Ovary (tissue), 9 donors: ENCODE measurements around the gene PRR23E. TPM values are rescaled to one million over a fixed set of nuclear protein-coding genes. Genes with fewer than 3 reads are reported as not detected.

Experiments
- DNase-seq, 5 donors: peaks; one replicate each; pipeline ENCODE4 v3.0.0-alpha.2; 2019 to 2020
- H3K27ac ChIP-seq, 2 donors: fragments of 200-600 bp; one replicate each; pipeline versions ENCODE4 v1.5.1 to v1.8.0; 2019 to 2022
- H3K27me3 ChIP-seq: fragments of 200-600 bp; one replicate; pipeline ENCODE4 v1.8.0; 2022
- H3K36me3 ChIP-seq: fragments of 200-600 bp; sonication (generic); one replicate; pipeline ENCODE4 v1.5.1; 2019
- H3K4me1 ChIP-seq: one replicate; pipeline ENCODE4 v1.8.1; 2013; ENCODE audit warnings: mild to moderate bottlenecking, moderate library complexity; ENCODE audit not compliant: insufficient read depth
- H3K4me3 ChIP-seq: fragments of 200-600 bp; sonication (generic); one replicate; pipeline ENCODE4 v1.5.1; 2017
- H3K9me3 ChIP-seq, 2 donors: fragments of 200-600 bp in 1 of 2; sonication (generic) in 1 of 2; one replicate each; pipeline versions ENCODE4 v1.5.1 to v1.8.1; 2013 to 2019; ENCODE audit warnings: mild to moderate bottlenecking in 1 of 2, moderate library complexity in 1 of 2
- CTCF ChIP-seq, 3 donors: fragments of 450-650 bp in 2 of 3; fragments of 200-600 bp in 1 of 3; IDR thresholded peaks; one replicate each; pipeline versions ENCODE4 v1.5.1 to v1.8.0; 2016 to 2022; ENCODE audit warnings: antibody characterized with exemption in 3 of 3, mild to moderate bottlenecking in 1 of 3
- EP300 ChIP-seq: sonication (generic); formaldehyde crosslinking; IDR thresholded peaks from one replicate; pipeline ENCODE4 v1.6.1; 2017; ENCODE audit warnings: antibody characterized with exemption
- POLR2A ChIP-seq: fragments of 450-650 bp; IDR thresholded peaks from one replicate; pipeline ENCODE4 v1.6.1; 2017; ENCODE audit warnings: antibody characterized with exemption, mild to moderate bottlenecking, moderate library complexity
- WGBS, 3 donors: extraction: QIAGEN DNeasy Blood & Tissue Kit in 1 of 3; methylation state at CpG; one replicate each; pipeline versions ENCODE4 v1.1.5 to v1.1.7; 2013 to 2017; 5-methylcytosine and 5-hydroxymethylcytosine counted together
- intact Hi-C, 4 donors: fragments of 100-400 bp; cut with DNase I; formaldehyde crosslinking; loops; one replicate each; pipeline versions ENCODE4 v1.11.0 to v1.15.1; 2022 to 2023
- polyA plus RNA-seq, 2 donors: library from polyadenylated mRNA; stranded (reverse); fragments of 200-250 nt in 1 of 2; fragments of 350-450 nt in 1 of 2; fragmentation: Illumina TruSeq in 1 of 2; extraction: RNeasy Lipid Tissue Mini Kit (QIAGEN cat#74804) in 1 of 2; gene quantifications; one replicate each; pipeline ENCODE4 v1.2.3, GENCODE V29; 2013 to 2014
- total RNA-seq, 7 donors: library from RNA; depleted of rRNA in 2 of 7; stranded (reverse); fragments of >200 nt in 2 of 7; fragmentation: NEBNext Ultra II Directional in 3 of 7; extraction: Animal tissue kit (Norgen Biotek cat#: 25700) in 3 of 7; gene quantifications; one replicate each; pipeline versions ENCODE4 v1.1.0 to v1.2.4, GENCODE V29; 2016 to 2023
- donor health status: DM: no; HTN: no; CAD: no; lungs with moderate emphysema.
- donor health status: DM: no; HTN: no; CAD: no.
- donor health status: Bipolar disorder and iron deficiency.
- donor health status: DM: yes; HTN: yes; CAD: no.
- donor health status: DM: no; HTN: no; CAD: no.
- donor health status: DM: yes; HTN: yes; CAD: no.

Gene PRR23E
- total and polyA plus RNA-seq, 9 donors, result 0.08 TPM; not detected in 8

- Histone ChIP-seq H3K4me3 (no peak overlapping the region), H3K36me3 (no peaks in the 10 kb centered on the region), H3K27me3 (no peaks in the 10 kb centered on the region), H3K27ac (no peak overlapping the region), H3K9me3 (no peaks in the 10 kb centered on the region), H3K4me1 (no peaks in the 10 kb centered on the region)
- whole genome bisulfite sequencing, 3 donors, result 49 to 54% (median 51%) methylated on average over 9 of the region's 9 CpGs
- no peak for DNase-seq
- intact Hi-C loops, result no loop called here
- TF ChIP-seq POLR2A, result no peak
- TF ChIP-seq EP300, result no peak
- TF ChIP-seq CTCF (IDR thresholded peaks at IDR 0.05), result no peak
Observed at GRCh38 chr3:127217596-127218453, 24.9 kb downstream of the PRR23E start.

- no peak overlapping the region for H3K4me3 ChIP-seq
- WGBS, 3 donors, result 57 to 62% (median 57%) methylated on average over 13 of the region's 13 CpGs
- TF ChIP-seq EP300 (no peak), POLR2A (no peak), CTCF (IDR thresholded peaks at IDR 0.05) (no peak)
- H3K9me3 ChIP-seq, result no peaks in the 10 kb centered on the region
- no peaks in the 10 kb centered on the region for H3K4me1 ChIP-seq
- no peaks in the 10 kb centered on the region for H3K36me3 ChIP-seq
- no peak for DNase-seq
- H3K27me3 ChIP-seq, result no peaks in the 10 kb centered on the region
- H3K27ac ChIP-seq, result no peak overlapping the region
- intact Hi-C loops, result no loop called here
Observed at GRCh38 chr3:127218454-127218922, 25.6 kb downstream of the PRR23E start.

GRCh38 chr3:127220497-127220896 lies 27.6 kb downstream of the PRR23E start:
- intact Hi-C loops, result no loop called here
- Histone ChIP-seq H3K9me3 (no peaks in the 10 kb centered on the region), H3K4me3 (no peak overlapping the region), H3K27me3 (no peaks in the 10 kb centered on the region), H3K4me1 (no peaks in the 10 kb centered on the region), H3K36me3 (no peaks in the 10 kb centered on the region), H3K27ac (no peak overlapping the region)
- TF ChIP-seq CTCF (IDR thresholded peaks at IDR 0.05), result no peak
- no peak for TF ChIP-seq EP300
- DNase-seq, result no peak
- 11 to 19% (median 16%) methylated on average over 9 of the region's 9 CpGs for WGBS, 3 donors

GRCh38 chr3:127221037-127221436 lies 28.1 kb downstream of the PRR23E start:
- Histone ChIP-seq H3K36me3 (no peaks in the 10 kb centered on the region), H3K27me3 (no peaks in the 10 kb centered on the region), H3K9me3 (no peaks in the 10 kb centered on the region), H3K4me1 (no peaks in the 10 kb centered on the region), H3K27ac (no peak overlapping the region), H3K4me3 (no peak overlapping the region)
- TF ChIP-seq EP300, result no peak
- no peak for TF ChIP-seq POLR2A
- no peak for TF ChIP-seq CTCF (IDR thresholded peaks at IDR 0.05)
- no peak for DNase-seq
- intact Hi-C loops, result no loop called here
- 29 to 32% (median 31%) methylated on average over 4 of the region's 4 CpGs for WGBS, 3 donors
